LNCAP (cell line): ENCODE measurements around the gene ELL2.

Experiments used
- TF ChIP-seq, protein P1 (sequence below): fragments of 450-650 bp; IDR thresholded peaks from 2 replicates; pipeline ENCODE4 v1.5.1; 2017; ENCODE audit warnings: mild to moderate bottlenecking

ELL2 gene

DNA sequence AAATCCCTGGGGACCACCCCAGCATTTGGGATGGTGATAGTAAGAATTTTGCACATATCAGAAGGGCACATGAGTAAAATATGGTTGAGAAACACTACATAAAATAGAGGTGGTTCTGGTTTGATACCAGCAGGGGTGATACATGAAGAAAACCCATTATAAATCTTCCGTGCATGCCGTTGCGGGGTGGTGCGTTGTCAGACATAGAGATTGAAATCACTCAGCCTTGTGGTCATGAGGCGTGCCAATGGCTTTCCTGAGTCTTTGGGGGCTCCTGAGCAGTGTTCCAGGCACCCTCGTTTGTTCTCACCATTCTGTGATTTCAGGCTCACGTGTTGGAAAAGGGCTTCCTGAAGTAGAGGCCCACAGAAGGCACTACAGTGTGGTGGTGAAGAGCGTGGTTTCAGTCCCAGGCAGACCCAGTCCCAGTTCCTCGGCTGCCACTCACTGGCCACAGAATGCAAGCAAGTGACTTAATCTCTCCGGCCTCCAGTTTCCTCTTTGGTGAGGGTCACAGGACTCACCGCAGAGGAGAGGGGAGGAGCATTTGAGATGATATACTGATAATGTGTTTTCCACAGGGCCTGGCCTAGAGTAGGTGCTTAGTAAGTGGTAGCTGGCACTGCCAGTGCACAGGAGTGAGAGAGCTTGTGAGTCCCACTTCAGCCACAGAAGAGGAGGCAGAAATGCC is 118.7 kb downstream of the ELL2 start:
- TF ChIP-seq, protein P1, sequence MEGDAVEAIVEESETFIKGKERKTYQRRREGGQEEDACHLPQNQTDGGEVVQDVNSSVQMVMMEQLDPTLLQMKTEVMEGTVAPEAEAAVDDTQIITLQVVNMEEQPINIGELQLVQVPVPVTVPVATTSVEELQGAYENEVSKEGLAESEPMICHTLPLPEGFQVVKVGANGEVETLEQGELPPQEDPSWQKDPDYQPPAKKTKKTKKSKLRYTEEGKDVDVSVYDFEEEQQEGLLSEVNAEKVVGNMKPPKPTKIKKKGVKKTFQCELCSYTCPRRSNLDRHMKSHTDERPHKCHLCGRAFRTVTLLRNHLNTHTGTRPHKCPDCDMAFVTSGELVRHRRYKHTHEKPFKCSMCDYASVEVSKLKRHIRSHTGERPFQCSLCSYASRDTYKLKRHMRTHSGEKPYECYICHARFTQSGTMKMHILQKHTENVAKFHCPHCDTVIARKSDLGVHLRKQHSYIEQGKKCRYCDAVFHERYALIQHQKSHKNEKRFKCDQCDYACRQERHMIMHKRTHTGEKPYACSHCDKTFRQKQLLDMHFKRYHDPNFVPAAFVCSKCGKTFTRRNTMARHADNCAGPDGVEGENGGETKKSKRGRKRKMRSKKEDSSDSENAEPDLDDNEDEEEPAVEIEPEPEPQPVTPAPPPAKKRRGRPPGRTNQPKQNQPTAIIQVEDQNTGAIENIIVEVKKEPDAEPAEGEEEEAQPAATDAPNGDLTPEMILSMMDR, result peak; percentile 48; the same call in 1 of the 2 replicates

DNA sequence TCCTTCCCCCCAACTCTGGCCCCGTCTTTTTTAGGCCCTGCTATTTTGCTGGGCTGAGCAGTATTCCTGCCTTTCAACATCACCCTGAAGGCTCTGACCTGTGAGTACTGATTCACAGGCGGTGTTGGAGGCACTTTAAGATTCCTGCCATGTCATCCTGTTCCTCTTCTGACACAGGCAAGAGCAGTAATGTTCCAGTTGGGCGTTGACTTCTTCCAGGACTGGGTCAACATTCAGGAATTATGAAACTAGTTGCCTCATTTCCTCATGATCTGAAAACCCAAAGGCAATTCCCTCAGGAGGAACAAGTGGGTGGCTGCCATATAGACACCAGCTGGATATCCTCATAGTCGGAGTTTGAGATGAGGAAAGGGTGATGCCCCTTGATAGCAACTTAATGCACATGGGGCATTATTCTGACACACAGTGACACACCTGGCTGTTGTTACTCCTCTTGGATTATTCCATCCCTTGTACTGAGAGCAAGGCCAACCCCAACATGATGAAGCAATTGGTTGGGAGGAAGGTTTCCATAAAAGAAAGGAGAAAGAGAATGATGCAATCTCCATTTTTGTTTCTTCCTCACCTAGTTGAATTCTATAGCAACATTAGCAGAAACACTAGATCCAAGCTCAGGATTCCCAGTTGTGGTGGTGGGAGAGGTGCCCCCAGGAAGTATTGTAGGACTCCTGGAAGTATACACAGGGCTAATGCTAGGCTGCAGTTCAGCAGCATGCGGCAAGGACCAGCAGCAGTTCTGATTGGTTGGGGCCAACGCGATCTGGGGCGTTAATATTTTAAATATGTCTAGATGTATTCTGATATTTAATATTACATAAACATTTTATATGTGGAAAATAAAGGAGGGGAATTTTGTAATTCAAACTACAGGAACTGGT is 119.5 kb downstream of the ELL2 start:
- TF ChIP-seq, protein P1, result no peak

DNA sequence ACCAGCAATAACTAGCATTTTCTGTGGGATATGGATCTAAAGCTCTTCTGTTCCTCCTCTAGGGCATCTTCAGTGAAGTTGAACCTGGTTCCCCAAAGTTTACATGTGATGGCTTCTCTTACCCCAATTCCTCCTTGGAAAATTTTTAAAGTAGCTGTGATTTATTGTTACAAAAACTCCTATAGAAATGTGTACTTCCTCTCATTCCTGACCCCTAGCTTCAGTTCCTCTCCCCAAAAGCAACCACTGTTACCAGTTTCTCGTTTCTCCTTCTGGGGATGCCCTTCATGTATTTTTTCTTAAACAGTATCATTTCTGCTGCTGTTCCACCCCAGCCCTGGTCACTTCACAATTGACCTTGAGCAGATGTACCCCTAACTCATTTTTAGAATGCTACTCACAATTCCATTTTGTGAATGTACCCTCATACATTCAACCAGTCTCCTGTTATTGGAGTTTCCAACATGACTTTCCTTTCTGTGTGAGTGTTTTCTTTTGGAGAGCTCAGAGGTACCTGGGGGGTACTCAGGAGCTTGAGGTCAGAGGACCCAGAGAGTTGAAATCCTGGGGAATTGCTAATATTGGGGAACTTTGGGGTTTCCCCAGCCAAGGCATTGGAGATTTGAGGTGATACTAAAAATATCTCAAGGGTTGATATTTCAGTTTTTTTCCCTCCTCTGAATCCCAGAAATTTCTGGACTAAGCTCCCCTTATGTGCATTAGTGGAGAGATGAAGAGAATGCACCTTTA is 120.5 kb downstream of the ELL2 start:
- TF ChIP-seq, protein P1, result no peak

DNA sequence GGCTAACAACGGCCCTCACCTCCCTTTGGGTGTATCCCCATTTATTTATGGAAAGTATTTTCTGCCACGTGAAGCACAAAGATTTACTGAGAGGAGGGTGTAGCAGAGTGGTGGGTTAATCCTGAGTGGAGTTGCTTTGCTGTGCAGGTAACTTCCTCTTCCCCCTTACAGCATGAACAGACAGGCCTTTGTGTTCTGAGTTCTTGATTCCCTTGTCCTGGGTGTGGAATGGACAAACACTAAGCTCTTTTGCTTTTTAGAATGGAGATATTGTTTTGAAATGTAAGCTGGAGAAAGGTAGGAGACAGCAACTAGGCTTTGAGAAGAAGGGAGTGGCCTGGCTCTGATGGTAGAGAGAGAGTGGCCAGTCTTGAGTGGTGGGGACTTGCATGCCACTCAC is 122.0 kb downstream of the ELL2 start:
- TF ChIP-seq, protein P1, result no peak

DNA sequence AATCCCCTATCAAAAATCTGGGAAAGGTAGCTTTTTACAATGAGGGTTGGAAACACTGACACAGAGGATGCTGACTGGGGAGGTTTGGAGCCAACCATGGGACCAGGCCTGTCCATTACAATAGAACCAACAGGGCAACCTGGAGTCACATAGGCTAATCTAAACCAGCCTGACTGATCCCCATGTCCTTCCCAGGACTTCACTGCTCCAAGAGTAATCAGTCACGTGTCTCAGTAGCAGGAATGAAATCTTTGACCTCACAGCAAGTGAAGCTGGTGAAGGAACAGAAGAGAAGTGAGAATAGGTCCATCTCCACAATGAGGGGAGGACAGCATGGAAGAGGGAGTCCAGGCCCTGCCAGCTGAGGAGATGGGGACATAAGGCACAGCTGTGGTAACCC is 123.1 kb downstream of the ELL2 start:
- TF ChIP-seq, protein P1, result no peak

DNA sequence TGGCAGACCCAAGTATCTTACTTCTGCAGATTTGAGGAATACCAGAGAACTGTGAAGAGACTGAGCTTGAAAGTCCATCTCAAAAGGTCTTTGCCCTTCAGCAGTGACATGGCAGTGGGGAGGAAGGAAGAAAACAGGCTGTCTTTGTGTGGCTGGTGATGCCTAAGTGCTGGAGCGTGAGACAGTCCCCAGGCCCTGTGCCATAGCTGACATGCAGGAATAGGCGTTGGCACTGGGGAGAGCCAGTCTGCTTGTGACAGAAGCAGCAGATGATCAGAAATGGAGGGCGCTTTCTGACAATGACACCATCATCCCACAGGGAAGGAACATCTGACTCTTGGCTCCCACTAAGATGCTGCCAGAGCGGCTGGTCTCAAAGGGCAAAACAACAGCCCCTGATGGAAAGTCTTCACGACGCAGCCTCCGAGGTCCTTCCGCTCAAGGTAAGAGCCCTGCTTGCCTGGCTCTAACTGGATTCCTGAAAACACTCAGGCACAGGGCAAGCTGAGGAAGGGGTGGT is 123.6 kb downstream of the ELL2 start:
- TF ChIP-seq, protein P1, result no peak

DNA sequence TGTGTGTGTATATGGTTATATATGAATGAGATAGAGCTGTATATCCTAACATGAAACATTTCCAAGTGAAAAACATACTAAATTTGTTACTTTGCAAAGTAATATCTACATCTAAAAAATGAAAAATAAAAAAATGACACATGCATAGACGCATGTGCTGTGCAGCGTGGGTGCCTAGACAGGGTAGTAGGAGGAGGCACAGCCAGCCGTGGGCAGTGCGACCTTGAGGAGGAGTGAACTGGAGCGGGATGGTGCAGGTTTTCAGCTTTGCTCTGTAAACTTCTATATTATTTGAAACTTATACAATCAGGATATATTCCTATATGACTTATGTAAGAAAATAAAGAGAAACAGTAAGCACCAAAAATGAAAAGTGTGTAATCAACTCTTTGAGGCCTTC is 124.2 kb downstream of the ELL2 start:
- TF ChIP-seq, protein P1, result no peak
